CD4-positive, alpha-beta T cell treated with Interleukin-15 for 4 hours (primary cell): ENCODE data around the gene CADPS.

Experiments
- DNase-seq: peaks from one replicate; pipeline ENCODE4 v3.0.0-alpha.2; 2020; ENCODE audit warnings: low spot score

CADPS gene

DNA sequence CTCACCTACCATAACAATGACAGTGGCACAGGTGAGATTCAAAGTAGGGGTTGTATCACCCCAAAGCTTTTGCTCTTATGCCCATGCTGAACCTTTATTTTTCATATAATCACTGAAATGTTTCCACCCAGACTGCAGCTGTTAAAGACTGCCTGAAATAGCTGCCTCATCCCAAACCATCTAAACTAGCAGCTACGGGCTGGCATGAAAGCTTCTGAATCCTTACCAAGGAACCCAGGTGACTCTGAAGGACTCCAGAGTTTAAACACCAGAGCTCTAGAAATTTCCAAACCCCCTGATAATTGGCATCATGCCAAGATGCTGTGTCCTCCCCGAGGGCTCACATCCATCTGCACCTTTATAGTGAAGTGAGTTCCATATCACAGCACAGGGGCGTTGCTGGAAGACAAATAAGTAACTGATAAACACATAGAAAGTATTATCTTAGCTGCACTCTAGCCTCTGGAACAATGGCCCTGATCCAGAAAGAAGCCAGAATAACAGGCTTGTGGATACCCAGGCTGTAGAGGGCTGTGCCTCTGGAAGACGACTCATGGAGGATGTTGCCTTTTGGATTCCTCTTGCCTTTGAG is 238.9 kb downstream of the CADPS start:
- DNase-seq = no peak

DNA sequence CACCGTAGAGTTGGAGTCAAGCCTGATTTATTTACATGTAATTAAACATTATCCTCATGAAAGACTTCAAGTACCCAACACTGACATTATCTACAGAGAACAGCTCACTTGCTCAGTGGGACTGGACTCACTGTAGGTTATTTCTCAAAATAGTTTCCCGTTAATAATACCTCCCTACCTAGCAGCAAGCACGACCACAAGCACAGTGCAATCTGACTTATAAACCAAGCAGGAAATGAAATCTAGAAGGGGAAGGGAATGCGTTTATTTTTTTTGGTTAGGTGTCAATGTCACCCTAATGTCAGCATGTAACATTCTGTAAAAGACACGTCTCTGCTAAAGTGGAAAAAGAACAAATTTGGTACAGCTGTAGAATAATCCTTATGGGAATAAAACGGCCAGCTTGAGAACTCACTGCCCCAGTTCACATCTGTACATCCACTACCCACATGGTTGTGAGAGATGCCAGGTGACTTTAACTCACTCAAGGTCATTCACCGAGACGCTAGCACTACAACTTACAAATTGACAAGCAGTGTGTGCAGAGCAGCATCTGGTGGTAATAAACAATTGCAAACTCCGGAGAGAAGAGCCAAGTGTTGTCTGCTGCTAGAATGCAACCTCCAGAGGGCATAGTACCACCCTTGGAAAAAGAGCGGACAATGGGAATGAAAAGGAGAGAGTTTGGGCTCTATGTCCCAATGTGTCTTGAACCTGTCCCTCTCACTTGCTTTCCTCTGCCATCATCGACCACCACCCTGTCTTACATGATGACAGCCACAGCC is 242.5 kb downstream of the CADPS start:
- no peak for DNase-seq

GRCh38 chr3:62631488-62631887 is 243.7 kb downstream of the CADPS start:
- DNase-seq = no peak

GRCh38 chr3:62630664-62631063 is 244.6 kb downstream of the CADPS start:
- no peak for DNase-seq

GRCh38 chr3:62625268-62625667 is 249.9 kb downstream of the CADPS start:
- DNase-seq = no peak

- DNase-seq = no peak
These were observed 251.0 kb downstream of the CADPS start for GRCh38 chr3:62624185-62624584.

DNA sequence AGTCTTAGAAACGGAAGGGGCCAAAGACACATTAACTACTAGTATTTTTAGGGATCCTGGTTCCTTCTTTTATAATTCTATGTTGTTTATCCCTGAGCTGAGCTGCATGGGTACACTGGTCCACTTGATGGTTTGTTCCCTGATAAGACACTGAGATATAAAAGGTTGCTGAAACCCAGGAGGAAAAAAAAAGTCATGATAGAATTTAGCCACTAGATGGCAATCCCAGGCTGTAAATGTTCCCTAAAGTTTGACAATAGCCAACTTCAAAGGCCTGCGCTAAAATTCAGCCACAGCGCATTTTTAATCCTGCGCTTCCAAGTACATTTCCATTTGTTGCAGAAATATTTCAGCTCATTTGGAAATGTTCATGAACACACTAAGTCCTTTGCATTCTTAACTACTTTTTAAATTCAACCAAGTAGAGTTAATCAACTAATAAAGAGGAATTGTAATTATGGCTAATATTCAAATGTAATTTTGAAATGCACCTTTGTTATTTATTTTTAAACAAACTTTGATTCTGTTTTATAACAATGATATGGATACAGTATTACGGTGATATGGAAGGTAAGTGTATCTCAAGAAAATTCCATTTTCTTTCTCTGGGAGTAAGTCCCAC is 252.6 kb downstream of the CADPS start:
- DNase-seq = no peak

GRCh38 chr3:62621925-62622324 is 253.3 kb downstream of the CADPS start:
- DNase-seq = no peak

DNA sequence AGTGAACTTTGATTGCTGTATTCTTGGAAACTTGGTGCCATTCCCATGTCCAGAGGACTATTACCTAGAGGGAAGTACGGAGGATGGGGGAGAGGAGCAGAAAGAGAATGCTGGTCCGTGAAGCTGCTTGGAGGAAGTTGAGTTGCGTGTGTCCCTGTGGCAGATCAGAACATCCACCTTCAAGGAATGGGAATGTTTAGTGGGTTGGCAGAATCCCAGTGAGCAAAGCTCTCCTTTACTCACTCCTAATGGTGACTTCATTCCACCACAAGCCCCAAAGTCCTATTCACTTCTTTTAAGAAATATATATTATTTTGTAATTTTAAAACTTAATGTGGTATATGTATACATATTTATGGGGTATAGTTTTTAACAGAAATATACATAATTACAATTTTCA is 254.0 kb downstream of the CADPS start:
- no peak for DNase-seq

DNA sequence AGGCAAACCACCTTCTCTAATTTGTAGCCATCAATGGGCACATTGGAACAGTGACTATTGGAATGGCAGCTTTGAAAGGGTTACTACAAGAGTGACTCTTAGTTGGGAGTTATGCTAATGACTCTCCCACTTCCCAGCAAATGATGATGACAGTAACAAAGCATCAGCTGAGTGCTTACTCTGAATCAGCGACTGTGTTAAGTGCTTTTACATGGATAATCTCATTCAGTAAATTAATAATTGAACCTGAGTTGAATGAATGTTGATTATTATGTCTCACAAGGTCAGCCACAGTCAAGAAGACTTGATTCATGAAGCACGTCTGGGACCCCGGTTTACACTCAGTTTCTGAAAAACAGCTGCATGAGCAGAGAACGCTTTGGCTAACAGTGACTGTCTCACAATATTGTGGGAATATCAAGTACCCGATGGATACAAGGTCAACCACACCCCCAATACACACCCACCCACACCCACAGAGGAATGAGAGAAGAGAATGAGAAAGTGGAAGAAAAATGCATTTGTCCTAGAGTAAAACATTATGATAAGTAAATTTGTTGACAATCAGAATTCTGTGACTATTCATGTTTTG is 259.9 kb downstream of the CADPS start:
- no peak for DNase-seq

DNA sequence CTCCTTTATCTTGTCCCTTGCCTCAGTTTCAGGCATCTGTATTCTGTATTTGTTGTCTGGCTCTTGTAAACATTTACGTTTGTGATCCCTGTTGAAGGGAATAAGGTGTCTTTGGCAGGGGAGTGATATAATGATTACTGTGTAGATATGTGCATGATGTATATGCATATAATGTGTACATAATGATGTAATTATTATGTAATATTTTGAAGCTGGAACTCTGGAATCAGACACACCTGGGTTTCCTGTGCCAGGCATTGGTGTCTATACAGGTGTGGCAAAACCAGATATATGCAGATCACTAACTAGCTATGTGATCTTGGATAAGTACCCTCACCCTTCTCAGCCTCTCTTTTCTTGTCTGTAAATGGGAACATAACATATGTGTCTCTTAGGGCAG is 260.7 kb downstream of the CADPS start:
- DNase-seq = no peak

DNA sequence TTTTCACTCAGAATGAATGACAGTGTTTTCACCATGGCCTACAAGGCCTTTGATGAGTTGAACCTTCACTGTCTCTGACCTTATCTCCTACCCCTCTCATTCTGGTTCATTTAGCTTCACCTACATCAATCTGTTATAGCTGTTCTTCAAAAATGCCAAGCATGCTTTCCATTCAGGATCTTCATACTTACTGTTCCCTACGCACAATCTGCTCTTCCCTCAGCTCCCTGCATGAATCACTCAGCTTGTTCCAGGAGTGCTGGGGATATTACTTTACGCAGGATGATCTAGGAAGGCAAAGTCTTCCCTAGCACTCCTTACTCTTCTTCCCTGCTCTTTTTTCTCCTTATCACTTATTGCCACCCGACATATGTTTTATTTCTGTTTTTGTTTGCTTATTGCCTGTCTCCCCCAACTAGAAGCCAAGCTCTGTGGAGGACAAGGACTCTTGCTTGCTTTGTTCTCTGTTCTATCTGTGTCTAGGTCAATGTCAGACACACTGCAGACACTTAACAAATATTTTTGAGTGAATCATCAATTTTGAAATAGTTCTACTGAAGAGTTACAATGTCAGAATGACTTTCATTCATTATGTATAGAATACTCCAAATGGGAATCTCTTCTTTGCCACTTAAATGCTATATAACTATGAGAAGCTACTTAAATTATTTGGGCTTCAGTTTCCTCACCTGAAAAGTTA is 263.5 kb downstream of the CADPS start:
- no peak for DNase-seq

GRCh38 chr3:62607287-62608029 is 267.8 kb downstream of the CADPS start:
- DNase-seq = no peak

DNA sequence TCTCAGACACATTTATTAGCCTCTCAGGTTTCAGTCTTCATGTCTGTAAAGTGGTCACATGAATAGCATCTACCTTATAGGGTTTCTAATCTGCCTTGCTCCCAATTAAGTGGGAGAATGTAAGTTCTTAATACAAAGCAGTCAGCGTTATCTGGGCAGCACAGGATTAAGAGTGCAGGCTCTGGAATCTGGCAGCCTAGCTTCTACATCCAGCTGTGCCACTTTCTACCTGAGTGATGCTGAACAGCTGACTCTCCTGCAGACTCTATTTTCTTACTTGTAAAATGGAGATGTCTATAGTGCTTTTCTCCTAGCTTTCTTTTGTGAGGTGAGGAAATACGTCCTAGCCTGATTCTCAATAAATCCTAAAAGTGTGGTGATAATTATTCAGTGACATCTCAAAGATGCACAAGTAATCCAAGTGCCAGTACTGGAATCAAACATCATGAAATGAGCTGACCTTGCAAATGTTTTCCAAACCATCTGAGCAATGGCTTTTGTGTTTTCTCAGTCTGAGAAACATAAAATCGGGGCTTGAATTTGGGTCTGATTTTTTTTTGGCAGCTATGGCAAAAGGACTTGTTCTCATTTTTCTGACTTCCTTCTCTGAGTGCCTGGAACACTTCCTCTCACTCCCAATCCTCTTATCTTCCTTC is 269.7 kb downstream of the CADPS start:
- DNase-seq = no peak

DNA sequence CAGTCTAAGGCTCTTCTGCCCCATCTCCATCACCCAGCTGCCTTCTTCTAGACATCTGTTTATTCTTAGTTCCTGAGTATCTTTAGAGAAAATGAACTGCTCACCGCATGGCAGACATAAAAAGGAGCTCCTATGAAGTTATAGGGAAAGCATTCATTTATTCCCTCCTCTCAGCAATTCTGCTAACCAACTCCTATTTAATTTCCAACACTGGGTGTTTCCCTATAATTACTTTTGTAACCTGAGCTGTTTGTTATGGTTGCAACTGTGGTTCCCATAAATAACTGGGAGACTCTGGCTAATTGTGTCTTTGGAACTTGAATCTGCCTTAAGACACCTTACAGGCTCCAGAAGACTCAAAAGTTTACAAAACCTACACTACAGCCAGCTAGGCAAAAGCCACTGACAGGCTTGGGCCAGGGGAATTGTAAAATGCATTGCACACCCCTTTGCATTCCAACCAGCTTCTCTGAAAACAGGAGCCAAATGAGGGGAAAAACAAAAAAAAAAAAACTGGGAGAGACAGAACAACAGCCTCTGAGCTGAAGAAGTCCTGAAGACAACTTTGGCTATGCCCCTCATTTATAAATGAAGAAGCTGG is 270.4 kb downstream of the CADPS start:
- no peak for DNase-seq

DNA sequence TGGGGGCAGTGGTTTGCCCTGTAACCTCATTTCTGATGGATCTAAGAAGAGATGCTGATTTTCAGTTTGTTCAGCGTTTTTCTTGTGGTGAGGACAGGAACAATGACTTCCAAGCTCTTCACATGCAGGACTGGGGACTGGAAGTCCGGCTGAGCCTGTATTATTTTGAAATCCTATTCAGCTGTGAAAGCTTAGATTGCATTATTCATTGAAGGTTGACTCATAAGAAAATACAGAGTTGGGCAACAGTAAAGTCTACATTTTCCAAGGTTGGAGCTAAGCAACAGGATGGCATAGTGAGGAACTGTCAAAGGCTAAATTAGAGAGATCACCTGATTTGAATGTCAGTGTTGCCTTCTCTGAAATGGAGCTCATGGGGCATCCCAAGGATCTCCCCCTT is 270.9 kb downstream of the CADPS start:
- no peak for DNase-seq

- DNase-seq = no peak
These were observed 272.2 kb downstream of the CADPS start for GRCh38 chr3:62602987-62603386.

DNA sequence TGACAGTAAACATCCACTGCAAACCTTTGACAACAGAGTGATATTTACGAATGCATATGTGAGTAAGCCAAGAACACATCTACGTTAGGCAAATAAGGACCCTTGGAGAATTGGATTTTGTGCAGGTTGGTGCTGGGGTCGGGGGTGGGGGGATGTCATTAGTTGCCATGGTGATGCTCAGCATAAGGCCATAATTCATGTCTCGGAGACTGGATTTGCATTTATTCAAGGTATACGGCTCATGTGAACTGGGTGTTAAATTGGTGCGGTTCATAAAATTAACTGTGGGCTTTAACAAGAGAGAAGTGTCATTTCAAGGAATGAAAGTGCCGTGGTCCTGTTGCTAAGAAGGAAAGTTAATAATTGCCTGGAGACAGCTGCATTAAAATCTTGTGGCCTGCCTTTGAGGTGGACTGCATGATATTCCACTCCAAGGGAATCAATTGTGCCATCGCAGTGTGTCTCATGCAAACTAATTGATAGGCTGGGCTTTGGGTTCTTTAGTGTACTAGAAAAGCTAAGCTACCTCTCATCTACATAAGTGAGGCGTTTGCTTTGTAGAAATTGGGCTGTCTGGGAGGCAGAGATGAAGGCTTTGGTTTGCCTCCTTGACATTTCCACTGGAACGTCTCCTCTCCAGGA is 273.0 kb downstream of the CADPS start:
- DNase-seq = no peak

DNA sequence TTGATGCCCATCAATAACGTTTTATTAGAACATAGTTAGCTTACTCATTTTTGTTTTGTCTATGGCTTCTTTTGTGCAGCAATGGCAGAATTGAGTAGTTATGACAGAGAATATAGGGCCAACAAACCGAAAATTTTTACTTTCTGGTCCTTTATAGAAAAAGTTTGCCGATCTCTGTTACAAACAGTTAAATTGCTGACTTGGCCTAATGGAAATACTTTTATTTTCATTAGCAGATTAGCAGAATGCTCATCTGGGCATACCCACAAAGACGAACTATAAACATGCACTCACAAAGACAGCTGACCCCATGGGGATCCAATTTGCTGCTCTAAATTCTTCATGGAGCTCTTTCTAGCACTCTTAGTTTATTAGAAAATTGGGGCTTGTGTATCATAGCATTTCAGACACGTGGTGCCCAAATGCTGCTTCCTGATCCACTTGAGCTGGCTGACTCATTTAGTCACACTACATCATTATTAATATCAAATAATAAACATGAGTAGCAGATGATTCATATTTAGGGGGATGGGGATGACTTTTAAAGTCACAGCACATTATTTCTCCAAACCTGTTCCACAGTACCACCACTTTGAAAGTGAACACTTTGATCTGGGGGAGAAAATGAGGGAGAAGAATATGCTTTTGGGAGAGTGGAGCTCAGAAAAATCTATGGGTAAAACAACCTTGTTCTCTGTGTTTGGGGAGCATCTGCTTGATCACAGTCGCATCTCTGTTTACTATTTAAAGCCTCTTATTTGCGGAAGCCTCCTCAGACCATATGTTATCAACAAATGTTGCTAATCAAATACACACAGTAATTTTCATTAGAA is 273.8 kb downstream of the CADPS start:
- no peak for DNase-seq
